ENCODE measurements around the gene SUGCT. TPM values are rescaled to one million over a fixed set of nuclear protein-coding genes. Genes with fewer than 3 reads are reported as not detected.

The SUGCT gene
- polyA plus RNA-seq, 3 donors = 12.9 to 16.3 (median 13.0) TPM

- DNase-seq (ENCODE audit: extremely low read depth in 1 of 11, low read depth in 9 of 11, low spot score in 4 of 11) = no peak
These were observed 342.3 kb downstream of the SUGCT start for GRCh38 chr7:40477094-40477493.

DNA sequence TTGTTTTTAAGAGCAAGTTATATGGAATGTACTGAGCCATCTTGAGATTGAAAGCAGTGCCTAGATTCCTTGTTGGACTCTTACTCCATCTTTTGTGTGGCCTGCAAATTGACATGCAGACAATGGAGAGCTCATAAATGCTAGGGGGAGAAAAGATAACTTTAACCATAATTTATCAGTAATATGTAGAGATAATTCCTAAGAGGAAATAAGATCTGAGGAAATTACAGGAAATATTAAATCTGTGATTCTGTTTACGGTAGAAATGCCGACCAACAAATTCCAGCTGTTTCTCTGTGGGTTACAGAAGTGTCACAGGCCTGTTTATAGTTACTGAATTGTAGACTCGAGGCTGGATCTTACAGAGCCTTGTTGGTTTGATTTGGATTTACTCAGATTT lies 348.0 kb downstream of the SUGCT start:
- DNase-seq (ENCODE audit: extremely low read depth in 1 of 11, low read depth in 9 of 11, low spot score in 4 of 11) = peak in 6 of 11 donors; percentile 23 to 67 (median 44)

- no peak for DNase-seq (ENCODE audit: extremely low read depth in 1 of 11, low read depth in 9 of 11, low spot score in 4 of 11)
These were observed 348.8 kb downstream of the SUGCT start for GRCh38 chr7:40483630-40484029.

DNA sequence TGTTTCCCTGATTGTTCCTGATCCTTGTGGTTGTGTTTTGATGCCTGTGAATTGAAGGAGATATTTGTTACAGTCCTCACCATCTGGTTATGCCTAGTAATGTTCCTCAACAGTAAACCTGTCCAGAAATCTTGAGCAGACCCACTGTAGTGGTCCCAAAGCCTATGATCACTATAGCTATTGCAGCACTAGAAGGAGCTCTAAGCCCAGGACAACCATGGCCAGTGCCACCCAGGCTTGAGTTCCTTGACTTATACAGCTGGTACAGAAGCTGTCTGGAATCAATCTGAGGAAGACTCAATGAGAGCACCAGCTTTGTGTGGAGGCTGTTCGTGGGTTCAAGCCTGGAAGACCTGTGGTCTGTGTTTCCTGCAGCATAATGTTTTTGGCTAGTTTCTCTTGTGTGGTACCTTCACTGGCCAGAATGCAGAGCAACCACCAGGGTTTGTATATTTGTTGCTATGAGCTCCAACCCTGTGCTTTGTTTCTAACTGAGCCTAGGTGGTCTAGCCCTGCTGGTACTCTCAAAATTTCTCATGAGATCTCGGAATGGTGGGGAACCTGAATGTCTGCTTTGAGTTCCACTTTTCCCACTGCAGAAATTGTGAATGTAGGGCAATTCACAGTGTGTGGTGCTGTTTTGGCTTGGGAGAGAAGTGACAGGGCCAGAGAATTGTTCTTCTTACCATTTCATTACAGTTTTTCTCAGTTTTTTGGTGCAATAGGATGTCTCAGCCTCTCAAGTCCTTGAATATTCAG lies 355.2 kb downstream of the SUGCT start:
- no peak for DNase-seq (ENCODE audit: extremely low read depth in 1 of 11, low read depth in 9 of 11, low spot score in 4 of 11)

DNA sequence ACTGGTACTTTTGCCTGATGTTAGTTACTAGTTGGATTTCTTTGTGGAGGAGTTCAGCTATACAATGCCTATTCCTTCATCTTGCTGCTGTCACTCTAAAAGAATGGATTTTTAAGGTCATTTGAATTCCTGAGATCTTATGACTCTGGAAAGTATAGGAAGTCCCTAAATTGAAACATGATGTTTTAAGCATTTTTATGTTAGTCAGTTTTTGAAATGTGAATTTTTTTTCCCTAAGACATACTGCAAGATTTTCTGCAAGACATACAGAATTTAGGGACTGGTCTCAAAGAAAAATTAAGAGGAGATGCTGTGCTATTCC lies 355.8 kb downstream of the SUGCT start:
- no peak for DNase-seq (ENCODE audit: extremely low read depth in 1 of 11, low read depth in 9 of 11, low spot score in 4 of 11)

DNA sequence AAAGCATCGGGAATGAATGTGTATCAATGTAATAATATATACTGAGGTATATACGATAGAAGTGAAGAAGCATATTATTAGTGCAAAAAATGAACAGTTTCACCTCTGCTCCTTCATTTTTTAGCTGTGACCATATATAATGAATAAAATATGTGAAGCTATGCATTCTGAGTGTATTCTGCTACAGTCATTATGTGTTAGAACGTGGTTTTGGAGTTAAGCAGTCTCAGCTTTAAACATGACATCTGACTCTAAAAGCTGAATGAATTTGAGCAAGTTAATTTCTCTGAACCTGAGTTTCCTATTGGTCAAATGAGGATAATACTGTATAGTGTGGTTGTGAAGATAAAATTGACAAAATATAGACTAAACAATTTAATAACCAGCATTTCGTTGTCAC lies 358.1 kb downstream of the SUGCT start:
- no peak for DNase-seq (ENCODE audit: extremely low read depth in 1 of 11, low read depth in 9 of 11, low spot score in 4 of 11)

- no peak for DNase-seq (ENCODE audit: extremely low read depth in 1 of 11, low read depth in 9 of 11, low spot score in 4 of 11)
These were observed 358.8 kb downstream of the SUGCT start for GRCh38 chr7:40493609-40494051.

DNA sequence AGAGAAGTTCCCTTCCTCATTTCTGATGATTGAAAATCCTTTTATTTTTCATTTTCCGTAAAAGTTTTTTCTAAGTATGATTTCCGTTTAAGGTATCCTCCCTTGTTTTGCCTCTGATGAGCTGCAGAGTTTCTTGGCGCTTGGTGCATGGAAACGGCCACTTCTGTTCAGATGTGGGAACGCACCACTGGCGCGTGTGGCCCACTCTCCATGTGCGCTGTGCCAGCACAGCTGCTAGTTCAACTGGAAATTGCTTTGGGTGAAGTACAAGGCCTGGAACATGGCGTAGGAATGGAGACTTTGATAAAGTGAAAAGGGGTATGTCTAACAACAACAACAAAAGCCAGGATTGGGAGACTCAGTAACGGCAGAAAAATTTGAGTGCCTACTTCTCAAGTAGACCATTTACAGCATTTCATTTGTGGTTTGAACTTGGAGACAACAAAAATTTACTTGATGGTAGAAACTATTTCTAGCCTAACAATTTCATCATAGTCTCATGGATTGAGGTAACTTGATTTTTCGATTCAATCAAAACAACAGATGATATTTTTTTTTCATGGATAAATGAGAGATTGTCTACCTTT lies 364.2 kb downstream of the SUGCT start:
- no peak for DNase-seq (ENCODE audit: extremely low read depth in 1 of 11, low read depth in 9 of 11, low spot score in 4 of 11)

- no peak for DNase-seq (ENCODE audit: extremely low read depth in 1 of 11, low read depth in 9 of 11, low spot score in 4 of 11)
These were observed 364.9 kb downstream of the SUGCT start for GRCh38 chr7:40499718-40500117.

GRCh38 chr7:40500219-40500618 lies 365.4 kb downstream of the SUGCT start:
- no peak for DNase-seq (ENCODE audit: extremely low read depth in 1 of 11, low read depth in 9 of 11, low spot score in 4 of 11)

GRCh38 chr7:40502359-40502758 lies 367.6 kb downstream of the SUGCT start:
- DNase-seq (ENCODE audit: extremely low read depth in 1 of 11, low read depth in 9 of 11, low spot score in 4 of 11) = no peak

- no peak for DNase-seq (ENCODE audit: extremely low read depth in 1 of 11, low read depth in 9 of 11, low spot score in 4 of 11)
These were observed 371.4 kb downstream of the SUGCT start for GRCh38 chr7:40506158-40506557.

GRCh38 chr7:40507166-40507565 lies 372.4 kb downstream of the SUGCT start:
- DNase-seq (ENCODE audit: extremely low read depth in 1 of 11, low read depth in 9 of 11, low spot score in 4 of 11) = no peak

- DNase-seq (ENCODE audit: extremely low read depth in 1 of 11, low read depth in 9 of 11, low spot score in 4 of 11) = no peak
These were observed 374.6 kb downstream of the SUGCT start for GRCh38 chr7:40509287-40509996.

GRCh38 chr7:40516376-40516775 lies 381.6 kb downstream of the SUGCT start:
- no peak for DNase-seq (ENCODE audit: extremely low read depth in 1 of 11, low read depth in 9 of 11, low spot score in 4 of 11)

GRCh38 chr7:40519009-40519408 lies 384.2 kb downstream of the SUGCT start:
- no peak for DNase-seq (ENCODE audit: extremely low read depth in 1 of 11, low read depth in 9 of 11, low spot score in 4 of 11)

DNA sequence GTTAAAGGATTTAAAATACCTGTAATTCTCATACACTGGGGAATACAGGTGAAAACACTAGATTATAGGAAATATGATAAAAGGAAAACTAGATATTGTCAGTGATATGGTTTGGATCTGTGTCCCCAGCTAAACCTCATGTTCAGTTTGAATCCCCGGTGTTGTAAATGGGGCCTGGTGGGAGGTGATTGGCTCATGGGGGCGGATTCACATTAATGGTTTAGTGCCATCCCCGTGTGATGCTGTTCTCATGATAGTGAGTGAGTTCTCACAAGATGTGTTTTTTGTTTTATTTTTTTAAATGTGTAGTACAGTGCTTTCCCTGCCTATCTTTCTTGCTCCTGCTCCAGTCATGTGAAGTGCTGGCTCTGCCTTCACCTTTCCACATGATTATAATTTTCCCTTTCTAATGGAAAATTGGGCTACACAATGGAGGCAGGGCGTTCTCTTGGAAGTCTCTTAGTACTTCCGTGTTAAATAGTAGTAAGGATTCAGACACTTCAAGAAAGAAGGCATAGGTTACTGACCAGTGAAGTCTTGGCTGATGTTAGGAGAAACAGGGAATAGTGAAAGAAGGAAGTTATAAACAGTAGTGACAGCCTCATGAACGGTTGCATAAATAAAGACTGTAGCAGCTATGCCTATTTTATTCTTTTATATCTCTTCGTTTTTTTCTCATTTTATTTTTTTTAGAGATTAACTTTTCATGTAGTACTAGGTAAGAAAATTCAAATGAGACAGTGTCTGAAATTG lies 386.4 kb downstream of the SUGCT start:
- no peak for DNase-seq (ENCODE audit: extremely low read depth in 1 of 11, low read depth in 9 of 11, low spot score in 4 of 11)

- no peak for DNase-seq (ENCODE audit: extremely low read depth in 1 of 11, low read depth in 9 of 11, low spot score in 4 of 11)
These were observed 391.0 kb downstream of the SUGCT start for GRCh38 chr7:40525764-40526163.

GRCh38 chr7:40526951-40527715 lies 392.3 kb downstream of the SUGCT start:
- no peak for DNase-seq (ENCODE audit: extremely low read depth in 1 of 11, low read depth in 9 of 11, low spot score in 4 of 11)

All from renal cortex interstitium (tissue), 11 donors.